H1 (cell line): ENCODE results near the gene MOB2. TPM values are rescaled to one million over a fixed set of nuclear protein-coding genes. Genes with fewer than 3 reads are reported as not detected.

Experiments
- CTCF ChIA-PET: fragments of 300-600 bp; sonication (Branson Sonifier 250); formaldehyde crosslinking; loops from one replicate; lab custom pipeline; 2021; ENCODE audit not compliant: partially characterized antibody; lab: Charles Lee
- POLR2A ChIA-PET: fragments of 300-600 bp; sonication (Branson Sonifier 250); formaldehyde crosslinking; loops from one replicate; lab custom pipeline; 2021; ENCODE audit warnings: inconsistent platforms; ENCODE audit not compliant: partially characterized antibody; lab: Charles Lee
- DNase-seq, 2 experiments: peaks; one replicate each; pipeline versions ENCODE4 v3.0.0 to v3.0.0-alpha.2; 2010 to 2022; ENCODE audit warnings: low spot score in 2 of 2, low read depth in 1 of 2, mixed read lengths in 1 of 2
- FAIRE-seq: peaks from 2 replicates; lab custom pipeline; 2011; peaks lifted over from hg19 to GRCh38; lab: Jason Lieb, UNC
- H2AFZ ChIP-seq: 2 replicates; pipeline ENCODE4 v1.8.1; 2012; ENCODE audit warnings: low read length, inconsistent platforms
- H2AK5ac ChIP-seq: 2 replicates; pipeline ENCODE4 v1.6.1; 2013; ENCODE audit warnings: low read depth, low read length
- H2BK120ac ChIP-seq: replicated peaks from 2 replicates; pipeline ENCODE3; 2013; ENCODE audit warnings: low read depth, low read length, inconsistent platforms
- H2BK12ac ChIP-seq: 2 replicates; pipeline ENCODE4 v1.6.1; 2013; ENCODE audit warnings: low read depth, low read length
- H2BK15ac ChIP-seq: 2 replicates; pipeline ENCODE4 v1.6.1; 2013; ENCODE audit warnings: low read length
- H2BK20ac ChIP-seq: 2 replicates; pipeline ENCODE4 v1.6.1; 2013; ENCODE audit warnings: low read length
- H2BK5ac ChIP-seq: 2 replicates; pipeline ENCODE4 v1.6.1; 2013; ENCODE audit warnings: low read depth, low read length
- H3K14ac ChIP-seq: 2 replicates; pipeline ENCODE4 v1.6.1; 2013; ENCODE audit warnings: inconsistent platforms; ENCODE audit not compliant: insufficient read length
- H3K18ac ChIP-seq: 2 replicates; pipeline ENCODE4 v1.6.1; 2013; ENCODE audit warnings: low read length; ENCODE audit errors: extremely low read depth
- H3K23ac ChIP-seq: 2 replicates; pipeline ENCODE4 v1.6.1; 2013; ENCODE audit warnings: inconsistent platforms; ENCODE audit not compliant: insufficient read length
- H3K23me2 ChIP-seq: 2 replicates; pipeline ENCODE4 v1.6.1; 2013; ENCODE audit warnings: low read depth, low read length
- H3K27ac ChIP-seq: 2 replicates; pipeline ENCODE4 v1.6.1; 2011; ENCODE audit warnings: low read depth, low read length, inconsistent platforms
- H3K27me3 ChIP-seq, 4 experiments: replicated peaks in 1 of 4; 1 replicate in 1 of 4; 2 replicates in 3 of 4; pipeline versions ENCODE4 v1.6.1 to v1.8.1; 2011 to 2013; ENCODE audit warnings: low read length in 3 of 4, mild to moderate bottlenecking in 3 of 4, inconsistent platforms in 2 of 4, mixed read lengths in 2 of 4, moderate library complexity in 1 of 4; ENCODE audit not compliant: control insufficient read depth in 3 of 4, insufficient read depth in 3 of 4; ENCODE audit errors: extremely low read depth in 1 of 4
- H3K36me3 ChIP-seq, 4 experiments: 2 replicates each; pipeline versions ENCODE4 v1.6.1 to v1.8.1; 2011 to 2013; ENCODE audit warnings: mild to moderate bottlenecking in 4 of 4, low read length in 3 of 4, moderate library complexity in 2 of 4, control low read depth in 1 of 4, inconsistent platforms in 1 of 4; ENCODE audit not compliant: insufficient read depth in 4 of 4, control insufficient read depth in 2 of 4
- H3K4ac ChIP-seq: replicated peaks from 2 replicates; pipeline ENCODE3; 2013; ENCODE audit warnings: low read length, low read depth, mixed read lengths, inconsistent platforms; ENCODE audit not compliant: insufficient read length
- H3K4me1 ChIP-seq, 4 experiments: replicated peaks in 1 of 4; 1 replicate in 1 of 4; 2 replicates in 3 of 4; pipeline versions ENCODE4 v1.6.1 to v1.8.1; 2011 to 2013; ENCODE audit warnings: low read length in 3 of 4, inconsistent platforms in 2 of 4, mixed read lengths in 1 of 4; ENCODE audit not compliant: insufficient read depth in 4 of 4, control insufficient read depth in 3 of 4
- H3K4me2 ChIP-seq, 2 experiments: 2 replicates each; pipeline versions ENCODE4 v1.6.1 to v1.8.1; 2011 to 2013; ENCODE audit warnings: low read depth in 2 of 2, low read length in 2 of 2, control low read depth in 1 of 2, inconsistent platforms in 1 of 2, mild to moderate bottlenecking in 1 of 2; ENCODE audit not compliant: insufficient read depth in 1 of 2
- H3K4me3 ChIP-seq, 4 experiments: fragments of 200-600, 300-600 bp in 1 of 4; sonication (generic), shearing (Covaris generic), sonication (Bioruptor Twin) in 1 of 4; 2 replicates each; pipeline versions ENCODE4 v1.5.1 to v1.8.1; 2011 to 2016; ENCODE audit warnings: low read length in 4 of 4, low read depth in 3 of 4, control low read depth in 2 of 4, inconsistent platforms in 2 of 4, mild to moderate bottlenecking in 2 of 4, mixed read lengths in 1 of 4, moderate library complexity in 1 of 4; ENCODE audit not compliant: insufficient read depth in 2 of 4; ENCODE audit errors: extremely low read depth in 1 of 4
- H3K56ac ChIP-seq: replicated peaks from 2 replicates; pipeline ENCODE3; 2013; ENCODE audit warnings: low read depth, mild to moderate bottlenecking, mixed read lengths, low read length, inconsistent platforms; ENCODE audit not compliant: insufficient read length
- H3K79me1 ChIP-seq: 2 replicates; pipeline ENCODE4 v1.6.1; 2013; ENCODE audit warnings: low read depth, low read length, control low read depth
- H3K79me2 ChIP-seq, 2 experiments: 2 replicates each; pipeline versions ENCODE4 v1.6.1 to v1.8.1; 2012 to 2013; ENCODE audit warnings: low read length in 2 of 2, mild to moderate bottlenecking in 2 of 2, inconsistent platforms in 1 of 2; ENCODE audit not compliant: insufficient read depth in 2 of 2, control insufficient read depth in 1 of 2
- H3K9ac ChIP-seq, 4 experiments: replicated peaks in 1 of 4; 1 replicate in 1 of 4; 2 replicates in 3 of 4; pipeline versions ENCODE4 v1.6.1 to v1.8.1; 2011 to 2013; ENCODE audit warnings: low read depth in 3 of 4, low read length in 3 of 4, control low read depth in 2 of 4, mild to moderate bottlenecking in 2 of 4, moderate library complexity in 2 of 4, inconsistent platforms in 1 of 4; ENCODE audit errors: extremely low read depth in 1 of 4
- H3K9me3 ChIP-seq, 2 experiments: 2 replicates each; pipeline versions ENCODE4 v1.6.1 to v1.8.1; 2012 to 2013; ENCODE audit warnings: mild to moderate bottlenecking in 2 of 2, moderate library complexity in 2 of 2, control low read depth in 1 of 2, inconsistent platforms in 1 of 2, low read depth in 1 of 2, low read length in 1 of 2, mixed read lengths in 1 of 2; ENCODE audit not compliant: insufficient read depth in 2 of 2
- H4K20me1 ChIP-seq, 2 experiments: replicated peaks in 1 of 2; 2 replicates each; pipeline versions ENCODE3 to v1.8.1; 2011 to 2013; ENCODE audit warnings: inconsistent platforms in 2 of 2, low read length in 2 of 2, mild to moderate bottlenecking in 1 of 2; ENCODE audit not compliant: insufficient read depth in 2 of 2, control insufficient read depth in 1 of 2
- H4K5ac ChIP-seq: 2 replicates; pipeline ENCODE4 v1.6.1; 2013; ENCODE audit warnings: low read length, low read depth, mixed read lengths, inconsistent platforms; ENCODE audit not compliant: insufficient read length
- H4K8ac ChIP-seq: 2 replicates; pipeline ENCODE4 v1.8.0; 2013; ENCODE audit warnings: mild to moderate bottlenecking, moderate library complexity, low read length, inconsistent platforms; ENCODE audit not compliant: insufficient read depth; ENCODE audit errors: extremely low read depth
- H4K91ac ChIP-seq: replicated peaks from 2 replicates; pipeline ENCODE3; 2013; ENCODE audit warnings: low read length, mixed read lengths, inconsistent platforms; ENCODE audit not compliant: insufficient read length
- CHD1 ChIP-seq: IDR thresholded peaks from 2 replicates; pipeline ENCODE4 v1.6.1; 2012; ENCODE audit warnings: low read depth, low read length, improper control_type of control experiment
- HDAC2 ChIP-seq, 2 experiments: fragments of 300-600 bp in 1 of 2; sonication (generic) in 1 of 2; IDR thresholded peaks; 2 replicates each; pipeline ENCODE4 v1.6.1; 2011 to 2012; ENCODE audit warnings: low read depth in 2 of 2, low read length in 2 of 2, mild to moderate bottlenecking in 2 of 2, moderate library complexity in 2 of 2, borderline replicate concordance in 1 of 2, inconsistent platforms in 1 of 2
- PHF8 ChIP-seq: fragments of 200-600 bp; sonication (generic); conservative IDR thresholded peaks from 2 replicates; pipeline ENCODE4 v1.7.1; 2012; ENCODE audit warnings: low read depth, mild to moderate bottlenecking, inconsistent platforms, low read length, moderate library complexity
- RBBP5 ChIP-seq: IDR thresholded peaks from 2 replicates; pipeline ENCODE4 v1.7.1; 2012; ENCODE audit warnings: low read depth, mild to moderate bottlenecking, inconsistent platforms, low read length, moderate library complexity, borderline replicate concordance
- TBP ChIP-seq: IDR thresholded peaks from 2 replicates; pipeline ENCODE4 v1.6.1; 2011; ENCODE audit warnings: low read depth, low read length, improper control_type of control experiment
- TCF12 ChIP-seq: IDR thresholded peaks from 2 replicates; pipeline ENCODE4 v1.6.1; 2011; ENCODE audit warnings: low read depth, mild to moderate bottlenecking, low read length
- WGBS, 2 experiments: shearing (Covaris generic) in 1 of 2; methylation state at CpG; one replicate each; pipeline versions ENCODE4 v1.1.6 to v1.1.7; 2013 to 2015; ENCODE audit warnings: low lambda C conversion rate in 2 of 2, mixed read lengths in 2 of 2, inconsistent platforms in 1 of 2, low coverage in 1 of 2, missing lambda C conversion rate in 1 of 2; ENCODE audit not compliant: insufficient replicate concordance in 2 of 2, insufficient coverage in 1 of 2, insufficient read length in 1 of 2; ENCODE audit errors: extremely low coverage in 1 of 2, missing lambda C conversion rate in 1 of 2; 5-methylcytosine and 5-hydroxymethylcytosine counted together
- polyA plus RNA-seq, 7 experiments: library from polyadenylated mRNA; depleted of rRNA in 3 of 7; stranded (reverse) in 5 of 7; unstranded in 2 of 7; fragments of >200 nt in 5 of 7; fragments of 200-250 nt in 2 of 7; gene quantifications; 1 replicate in 5 of 7; 2 replicates in 1 of 7; 4 replicates in 1 of 7; pipeline versions ENCODE4 v1.2.1 to v1.2.3, GENCODE V29; 2011 to 2013; ENCODE audit warnings: missing spikeins in 2 of 7, mixed read lengths in 2 of 7
- total RNA-seq: library from RNA; stranded (reverse); fragmentation: NEBNext Ultra II Directional; extraction: Animal tissue kit (Norgen Biotek cat#: 25700); gene quantifications from 2 replicates; pipeline ENCODE4 v1.2.1, GENCODE V29; 2021

The MOB2 gene
- total and polyA plus RNA-seq, 2 of the 8 experiments (the other 6 are each of a cell fraction or from before 2014, with no cell fraction given): 18.6 to 28.2 TPM

GRCh38 chr11:1534171-1534570, 47.6 kb upstream of the MOB2 start:
- Histone ChIP-seq H3K9me3 (no peaks in the 10 kb centered on the region), H3K18ac (no peak overlapping the region), H2BK12ac (no peak overlapping the region), H3K79me1 (peaks cover 27% of the 10 kb centered on the region), H3K4me2 (no peak overlapping the region), H3K4me3 (no peak overlapping the region), H2AK5ac (no peak overlapping the region), H2AFZ (no peak overlapping the region), H3K4ac (no peak overlapping the region), H3K4me1 (no peaks in the 10 kb centered on the region; a peak in 1 of 7 replicates), H2BK20ac (no peak overlapping the region), H4K8ac (no peak overlapping the region), H3K36me3 (no peaks in the 10 kb centered on the region), H3K27ac (no peak overlapping the region), H2BK120ac (no peak overlapping the region), H3K9ac (no peak overlapping the region), H3K27me3 (peaks cover 0 to 9% (median 5%) of the 10 kb centered on the region in 4 experiments; a peak in 5 of 7 replicates), H4K91ac (no peak overlapping the region), H3K23ac (no peak overlapping the region), H3K79me2 (peaks cover 0 to 57% of the 10 kb centered on the region in 2 experiments; a peak in 1 of 4 replicates), H2BK15ac (no peak overlapping the region), H2BK5ac (no peak overlapping the region), H4K5ac (no peak overlapping the region), H4K20me1 (peaks cover 0 to 9% of the 10 kb centered on the region in 2 experiments), H3K14ac (no peak overlapping the region), H3K56ac (no peak overlapping the region), H3K23me2 (no peaks in the 10 kb centered on the region)
- no peak for FAIRE-seq
- no peak for DNase-seq
- ChIA-PET POLR2A (interaction anchor here (1.4 kb wide), 1 partner anchor 14 kb away, joined by 3 read pairs; no protein-coding TSS in a partner anchor), CTCF (interaction anchor here (0.8 to 1.2 kb wide), 3 partner anchors 8 to 101 kb away, joined by 3 to 4 read pairs (median 3); no protein-coding TSS in a partner anchor)
- no peak for TF ChIP-seq HDAC2 (IDR thresholded peaks at IDR 0.05; ENCODE audit: borderline replicate concordance in 1 of 2, low read depth in 2 of 2, low read length in 2 of 2)
- no peak for TF ChIP-seq TCF12
- no peak for TF ChIP-seq RBBP5
- no peak for TF ChIP-seq TBP
- TF ChIP-seq PHF8: no peak
- TF ChIP-seq CHD1: no peak
- 77% methylated on average over 5 of the region's 7 CpGs; no CpG with 5 or more reads in 1 of the 2 experiments for WGBS, 2 experiments
